NB4 (cell line): ENCODE results near the gene TMCC3.

Experiments
- MAX ChIP-seq: IDR thresholded peaks from 2 replicates; pipeline ENCODE4 v1.6.1; 2011; ENCODE audit warnings: low read depth, low read length
- POLR2A ChIP-seq: IDR thresholded peaks from 2 replicates; pipeline ENCODE4 v1.6.1; 2011; ENCODE audit warnings: mild to moderate bottlenecking; ENCODE audit not compliant: insufficient read length; ENCODE audit errors: extremely low read depth
- TF ChIP-seq, protein P1 (sequence below): IDR thresholded peaks from one replicate; pipeline ENCODE4 v1.5.1; 2012; ENCODE audit warnings: low read depth, low read length

GRCh38 chr12:94592080-94592479, 58.3 kb downstream of the TMCC3 start:
- TF ChIP-seq, protein P1, sequence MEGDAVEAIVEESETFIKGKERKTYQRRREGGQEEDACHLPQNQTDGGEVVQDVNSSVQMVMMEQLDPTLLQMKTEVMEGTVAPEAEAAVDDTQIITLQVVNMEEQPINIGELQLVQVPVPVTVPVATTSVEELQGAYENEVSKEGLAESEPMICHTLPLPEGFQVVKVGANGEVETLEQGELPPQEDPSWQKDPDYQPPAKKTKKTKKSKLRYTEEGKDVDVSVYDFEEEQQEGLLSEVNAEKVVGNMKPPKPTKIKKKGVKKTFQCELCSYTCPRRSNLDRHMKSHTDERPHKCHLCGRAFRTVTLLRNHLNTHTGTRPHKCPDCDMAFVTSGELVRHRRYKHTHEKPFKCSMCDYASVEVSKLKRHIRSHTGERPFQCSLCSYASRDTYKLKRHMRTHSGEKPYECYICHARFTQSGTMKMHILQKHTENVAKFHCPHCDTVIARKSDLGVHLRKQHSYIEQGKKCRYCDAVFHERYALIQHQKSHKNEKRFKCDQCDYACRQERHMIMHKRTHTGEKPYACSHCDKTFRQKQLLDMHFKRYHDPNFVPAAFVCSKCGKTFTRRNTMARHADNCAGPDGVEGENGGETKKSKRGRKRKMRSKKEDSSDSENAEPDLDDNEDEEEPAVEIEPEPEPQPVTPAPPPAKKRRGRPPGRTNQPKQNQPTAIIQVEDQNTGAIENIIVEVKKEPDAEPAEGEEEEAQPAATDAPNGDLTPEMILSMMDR: no peak
- TF ChIP-seq MAX (no peak), POLR2A (no peak)
